Breast epithelium (tissue), 3 donors: ENCODE data around the gene SDK1.

Experiments used
- CTCF ChIP-seq, 3 donors: fragments of 450-650 bp; IDR thresholded peaks; one replicate each; pipeline ENCODE4 v1.5.1; 2016 to 2017; ENCODE audit warnings: antibody characterized with exemption in 3 of 3, mild to moderate bottlenecking in 3 of 3, moderate library complexity in 3 of 3
- POLR2A ChIP-seq: fragments of 450-650 bp; IDR thresholded peaks from one replicate; pipeline ENCODE4 v1.6.1; 2016; ENCODE audit warnings: antibody characterized with exemption, mild to moderate bottlenecking, moderate library complexity
- POLR2AphosphoS5 ChIP-seq, 3 donors: sonication (generic); formaldehyde crosslinking; IDR thresholded peaks; one replicate each; pipeline ENCODE4 v1.6.1; 2017; ENCODE audit warnings: antibody characterized with exemption in 3 of 3

DNA sequence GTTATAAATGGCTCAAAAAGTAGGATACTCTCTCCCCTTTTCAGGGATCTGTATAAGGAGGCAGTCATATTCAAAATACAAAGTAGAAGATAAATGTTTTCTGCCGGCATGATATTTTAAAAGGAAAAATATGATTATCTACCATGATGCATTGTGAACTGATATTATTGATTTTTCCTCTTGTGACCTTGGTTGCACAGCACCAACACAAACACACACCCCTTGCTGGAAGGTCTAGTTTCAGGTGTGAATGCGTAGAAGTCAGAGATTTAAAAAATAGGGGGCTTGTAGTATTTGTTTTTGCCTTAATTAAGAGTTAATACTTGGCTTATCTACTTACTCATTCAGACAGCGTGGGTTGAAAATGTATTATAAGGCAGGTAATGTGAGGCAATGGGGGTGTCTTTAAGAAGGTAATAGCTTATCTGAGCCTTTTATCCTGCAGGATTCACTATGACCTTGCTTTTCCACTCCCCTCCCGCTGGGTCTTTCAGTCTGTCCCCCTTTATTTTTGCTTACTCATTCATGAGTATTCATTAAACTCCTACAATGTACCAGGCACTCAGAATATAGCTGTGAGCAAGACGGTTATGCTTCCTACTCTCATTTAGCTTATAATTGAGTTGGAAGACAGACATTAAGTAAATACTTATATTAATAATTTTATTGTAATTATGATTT is 390.6 kb downstream of the SDK1 start:
- no peak for TF ChIP-seq CTCF (IDR thresholded peaks at IDR 0.05)
- no peak for TF ChIP-seq POLR2A
- TF ChIP-seq POLR2AphosphoS5 (IDR thresholded peaks at IDR 0.05) = no peak
